MM.1S (cell line): Measurements from ENCODE around the gene DYNLT1.

Experiments used
- DNase-seq: peaks from one replicate; pipeline ENCODE4 v3.0.0-alpha.2; 2015
- H2AFZ ChIP-seq: fragments of 300-600 bp; sonication (generic); 2 replicates; pipeline ENCODE4 v1.6.0; 2016; ENCODE audit warnings: antibody characterized with exemption, low read length
- H3F3A ChIP-seq: fragments of 300-600 bp; sonication (generic); 2 replicates; pipeline ENCODE4 v1.6.1; 2016; ENCODE audit warnings: mild to moderate bottlenecking, antibody characterized with exemption, low read length, moderate library complexity, mixed read lengths; ENCODE audit not compliant: insufficient read depth
- H3K27ac ChIP-seq: fragments of 300-600 bp; sonication (generic); 2 replicates; pipeline ENCODE4 v1.5.1; 2016; ENCODE audit warnings: mild to moderate bottlenecking, low read length
- H3K27me3 ChIP-seq: fragments of 300-600 bp; sonication (generic); replicated peaks from 2 replicates; pipeline ENCODE4 v1.6.0; 2016; ENCODE audit warnings: low read length; ENCODE audit not compliant: insufficient read depth
- H3K36me3 ChIP-seq: fragments of 300-600 bp; sonication (generic); replicated peaks from 2 replicates; pipeline ENCODE4 v1.6.1; 2016; ENCODE audit warnings: mild to moderate bottlenecking, low read length, mixed read lengths; ENCODE audit not compliant: insufficient read depth
- H3K4me1 ChIP-seq: fragments of 300-600 bp; sonication (generic); 2 replicates; pipeline ENCODE4 v1.6.1; 2016; ENCODE audit warnings: low read length, mixed read lengths
- H3K4me2 ChIP-seq: fragments of 300-600 bp; sonication (generic); 2 replicates; pipeline ENCODE4 v1.6.0; 2016; ENCODE audit warnings: low read depth, low read length
- H3K4me3 ChIP-seq: fragments of 300-600 bp; sonication (generic); 2 replicates; pipeline ENCODE4 v1.5.1; 2016; ENCODE audit warnings: low read length, mixed read lengths
- H3K79me2 ChIP-seq: fragments of 300-600 bp; sonication (generic); 2 replicates; pipeline ENCODE4 v1.6.1; 2016; ENCODE audit warnings: mixed run types, low read length, mixed read lengths
- H3K9ac ChIP-seq: fragments of 300-600 bp; sonication (generic); 2 replicates; pipeline ENCODE4 v1.6.1; 2016; ENCODE audit warnings: low read length, mixed read lengths
- H3K9me2 ChIP-seq: fragments of 300-600 bp; sonication (generic); replicated peaks from 2 replicates; pipeline ENCODE4 v1.6.1; 2016; ENCODE audit warnings: mild to moderate bottlenecking, low read length, mixed read lengths; ENCODE audit not compliant: insufficient read depth
- H3K9me3 ChIP-seq: fragments of 300-600 bp; sonication (generic); replicated peaks from 2 replicates; pipeline ENCODE4 v1.6.1; 2016; ENCODE audit warnings: mild to moderate bottlenecking, low read length, mixed read lengths; ENCODE audit not compliant: insufficient read depth
- H4K20me1 ChIP-seq: fragments of 300-600 bp; sonication (generic); 2 replicates; pipeline ENCODE4 v1.6.1; 2016; ENCODE audit warnings: mild to moderate bottlenecking, low read length, moderate library complexity, mixed read lengths; ENCODE audit not compliant: insufficient read depth
- CTCF ChIP-seq: fragments of 300-600 bp; sonication (generic); IDR thresholded peaks from 2 replicates; pipeline ENCODE4 v1.5.1; 2016; ENCODE audit warnings: antibody characterized with exemption, low read length, mixed read lengths
- EZH2 ChIP-seq: fragments of 300-600 bp; sonication (generic); optimal IDR thresholded peaks from 2 replicates; pipeline ENCODE3; 2017; ENCODE audit warnings: low read depth, mild to moderate bottlenecking, antibody characterized with exemption, low read length, mixed read lengths
- EZH2phosphoT487 ChIP-seq: fragments of 300-600 bp; sonication (generic); IDR thresholded peaks from 2 replicates; pipeline ENCODE4 v1.6.1; 2018; ENCODE audit warnings: antibody characterized with exemption, low read length

Gene DYNLT1

GRCh38 chr6:158624684-158625682 is 19.6 kb downstream of the DYNLT1 start:
- Histone ChIP-seq H3F3A (no peaks in the 10 kb centered on the region), H3K9me3 (no peaks in the 10 kb centered on the region), H3K36me3 (no peaks in the 10 kb centered on the region), H3K27ac (no peak overlapping the region), H4K20me1 (no peaks in the 10 kb centered on the region), H3K79me2 (no peaks in the 10 kb centered on the region), H2AFZ (no peak overlapping the region), H3K4me1 (no peaks in the 10 kb centered on the region), H3K4me3 (no peak overlapping the region), H3K27me3 (no peaks in the 10 kb centered on the region), H3K4me2 (no peak overlapping the region), H3K9ac (no peak overlapping the region), H3K9me2 (no peaks in the 10 kb centered on the region)
- no peak for TF ChIP-seq EZH2
- no peak for TF ChIP-seq CTCF
- no peak for TF ChIP-seq EZH2phosphoT487
- DNase-seq, result no peak

GRCh38 chr6:158622545-158623190 is 21.9 kb downstream of the DYNLT1 start:
- H3K4me1 ChIP-seq, result no peaks in the 10 kb centered on the region
- DNase-seq, result no peak
- H3K27ac ChIP-seq, result no peak overlapping the region
- H3F3A ChIP-seq, result no peaks in the 10 kb centered on the region
- H2AFZ ChIP-seq, result no peak overlapping the region
- H3K9me2 ChIP-seq, result no peaks in the 10 kb centered on the region
- no peaks in the 10 kb centered on the region for H3K79me2 ChIP-seq
- no peaks in the 10 kb centered on the region for H3K36me3 ChIP-seq
- no peaks in the 10 kb centered on the region for H3K9me3 ChIP-seq
- H3K4me3 ChIP-seq, result no peak overlapping the region
- no peaks in the 10 kb centered on the region for H4K20me1 ChIP-seq
- H3K4me2 ChIP-seq, result no peak overlapping the region
- TF ChIP-seq EZH2 (no peak), CTCF (no peak), EZH2phosphoT487 (no peak)
- H3K27me3 ChIP-seq, result no peaks in the 10 kb centered on the region
- H3K9ac ChIP-seq, result no peak overlapping the region

GRCh38 chr6:158621694-158622544 is 22.6 kb downstream of the DYNLT1 start:
- Histone ChIP-seq H3K27ac (no peak overlapping the region), H4K20me1 (no peaks in the 10 kb centered on the region), H3K9me2 (no peaks in the 10 kb centered on the region), H3K9ac (no peak overlapping the region), H3K4me3 (no peak overlapping the region), H3F3A (no peaks in the 10 kb centered on the region), H3K4me1 (no peaks in the 10 kb centered on the region), H3K4me2 (no peak overlapping the region), H3K36me3 (no peaks in the 10 kb centered on the region), H3K9me3 (no peaks in the 10 kb centered on the region), H2AFZ (no peak overlapping the region), H3K27me3 (no peaks in the 10 kb centered on the region), H3K79me2 (no peaks in the 10 kb centered on the region)
- DNase-seq, result no peak
- TF ChIP-seq CTCF, result no peak
- no peak for TF ChIP-seq EZH2phosphoT487
- no peak for TF ChIP-seq EZH2
